NCI-H510A treated with DMSO at 0.1 percent for 48 hours (cell line): ENCODE results near the gene FABP2.
"Not testable (repeated sequence)": the region's sequence is repeated elsewhere in the genome, so short reads cannot be mapped to it uniquely, and the experiment has no call there.

Experiments
- DNase-seq: peaks from one replicate; lab custom pipeline; 2025; lab: John Stamatoyannopoulos, UW

The FABP2 gene

DNA sequence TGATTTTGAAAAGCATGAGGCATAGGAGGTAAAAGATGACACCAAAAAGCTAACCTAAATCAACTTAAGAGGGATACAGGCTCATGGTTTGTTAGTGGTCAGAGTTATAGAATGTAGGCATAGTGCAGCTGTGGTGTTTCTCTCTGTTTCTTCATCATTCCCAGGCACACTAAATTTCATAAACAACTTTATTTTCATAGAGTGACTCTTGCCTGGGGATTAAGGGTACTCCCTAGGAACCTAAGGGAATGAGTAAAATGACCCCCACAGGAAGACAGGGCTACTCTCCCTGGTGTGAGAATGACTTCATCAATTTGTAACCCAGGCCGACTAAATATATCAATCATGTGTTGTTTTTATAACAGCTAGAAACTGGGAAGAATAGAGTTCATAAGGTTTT, 11.1 kb downstream of the FABP2 start:
- DNase-seq: no peak

DNA sequence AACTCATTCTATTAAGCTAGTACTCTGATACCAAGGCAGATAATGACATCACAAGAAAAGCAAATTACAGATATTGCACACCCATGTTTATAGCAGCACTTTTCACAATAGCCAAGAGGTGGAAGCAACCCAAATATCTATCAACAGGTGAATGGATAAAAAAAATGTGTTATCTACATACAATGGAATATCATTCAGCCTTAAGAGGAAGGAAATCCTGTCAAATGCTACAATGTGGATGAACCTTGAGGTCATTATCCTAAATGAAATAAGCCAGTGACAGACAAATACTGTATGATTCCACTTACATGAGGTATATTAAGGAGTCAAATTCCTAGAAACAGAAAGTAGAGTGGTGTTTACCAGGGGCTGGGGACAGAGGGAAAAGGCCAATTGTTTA, 14.3 kb downstream of the FABP2 start:
- DNase-seq: no peak

DNA sequence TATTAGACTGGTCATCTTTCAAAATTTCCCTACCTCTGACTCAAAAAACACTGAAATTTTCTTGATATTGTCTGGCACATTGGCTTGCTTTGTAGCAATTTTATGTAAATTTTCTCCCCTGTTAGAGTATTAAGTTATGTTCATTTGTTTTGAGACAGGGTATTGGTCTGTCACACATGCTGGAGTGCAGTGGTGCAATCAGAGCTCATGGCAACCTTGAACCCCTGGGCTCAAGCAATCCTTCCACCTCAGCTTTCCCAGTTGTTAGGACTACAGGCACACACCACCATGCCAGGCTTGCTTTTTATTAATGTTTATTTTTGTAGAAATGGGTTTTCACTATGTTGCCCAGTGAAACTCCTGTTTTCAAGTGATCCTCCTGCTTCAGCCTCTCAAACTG, 17.5 kb downstream of the FABP2 start:
- DNase-seq: no peak

DNA sequence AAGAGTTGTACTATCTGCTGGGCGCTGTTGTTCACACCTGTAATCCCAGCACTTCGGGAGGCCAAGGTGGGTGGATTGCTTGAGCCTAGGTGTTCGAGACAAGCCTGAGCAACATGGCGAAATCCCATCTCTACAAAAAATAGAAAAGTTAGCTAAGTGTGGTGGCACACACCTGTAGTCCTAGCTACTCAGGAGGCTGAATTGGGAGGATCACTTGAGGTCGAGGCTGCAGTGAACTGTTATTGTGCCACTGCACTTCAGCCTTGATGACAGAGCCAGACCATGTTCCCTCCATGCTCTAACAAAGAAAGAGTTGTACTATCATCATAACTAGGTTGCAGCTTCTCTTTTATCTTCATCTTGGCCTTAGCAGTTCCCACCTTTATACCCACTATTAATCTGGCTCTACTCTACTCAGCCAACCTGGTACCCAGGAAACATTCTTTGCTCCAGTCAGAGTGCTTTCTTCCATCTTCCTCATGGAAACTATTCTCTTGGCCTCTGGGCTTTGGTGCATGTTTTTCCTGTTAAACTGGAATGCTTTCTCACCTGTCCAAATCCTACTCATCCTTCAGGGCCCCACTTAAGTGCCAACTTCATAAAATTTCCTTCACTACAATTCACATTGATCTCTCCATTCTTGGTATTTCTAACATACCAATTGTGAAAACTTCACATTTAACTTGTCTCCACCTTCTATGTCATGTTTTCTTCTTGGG, 18.2 kb downstream of the FABP2 start:
- no peak for DNase-seq

DNA sequence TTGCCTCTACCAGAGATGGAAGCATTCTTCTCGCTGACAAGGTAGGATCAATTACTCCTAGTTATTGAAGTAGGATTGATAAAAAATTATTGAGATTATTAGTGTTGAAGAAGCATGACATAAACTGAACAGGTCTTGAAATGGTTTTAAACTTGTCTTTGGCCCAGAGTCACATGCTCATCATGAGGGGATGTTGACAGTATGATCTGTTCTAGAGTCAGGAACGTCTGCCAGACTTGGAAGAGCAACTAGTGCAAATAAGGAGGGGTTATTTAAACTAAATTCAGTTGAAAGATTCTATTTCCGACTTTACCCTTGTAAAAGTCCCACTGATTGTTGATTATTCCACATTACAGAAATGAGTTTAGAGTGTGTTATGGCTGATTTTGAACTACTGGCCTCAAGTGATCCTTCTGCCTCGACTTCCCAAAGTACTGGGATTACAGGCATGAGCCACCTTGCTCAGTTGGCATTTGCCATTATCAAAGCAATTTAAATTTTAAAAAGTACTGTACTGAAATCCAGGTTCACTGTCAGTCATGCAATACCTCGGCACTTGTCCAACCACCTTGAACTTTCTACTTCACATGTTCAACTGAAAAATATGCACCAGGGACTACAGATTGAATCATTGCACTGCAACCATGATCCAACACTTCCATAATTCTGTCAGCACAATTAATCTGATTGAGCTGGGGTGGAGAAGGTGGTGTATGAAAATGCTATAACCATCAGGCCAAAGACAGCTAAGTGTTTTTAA, 19.7 kb downstream of the FABP2 start:
- no peak for DNase-seq

DNA sequence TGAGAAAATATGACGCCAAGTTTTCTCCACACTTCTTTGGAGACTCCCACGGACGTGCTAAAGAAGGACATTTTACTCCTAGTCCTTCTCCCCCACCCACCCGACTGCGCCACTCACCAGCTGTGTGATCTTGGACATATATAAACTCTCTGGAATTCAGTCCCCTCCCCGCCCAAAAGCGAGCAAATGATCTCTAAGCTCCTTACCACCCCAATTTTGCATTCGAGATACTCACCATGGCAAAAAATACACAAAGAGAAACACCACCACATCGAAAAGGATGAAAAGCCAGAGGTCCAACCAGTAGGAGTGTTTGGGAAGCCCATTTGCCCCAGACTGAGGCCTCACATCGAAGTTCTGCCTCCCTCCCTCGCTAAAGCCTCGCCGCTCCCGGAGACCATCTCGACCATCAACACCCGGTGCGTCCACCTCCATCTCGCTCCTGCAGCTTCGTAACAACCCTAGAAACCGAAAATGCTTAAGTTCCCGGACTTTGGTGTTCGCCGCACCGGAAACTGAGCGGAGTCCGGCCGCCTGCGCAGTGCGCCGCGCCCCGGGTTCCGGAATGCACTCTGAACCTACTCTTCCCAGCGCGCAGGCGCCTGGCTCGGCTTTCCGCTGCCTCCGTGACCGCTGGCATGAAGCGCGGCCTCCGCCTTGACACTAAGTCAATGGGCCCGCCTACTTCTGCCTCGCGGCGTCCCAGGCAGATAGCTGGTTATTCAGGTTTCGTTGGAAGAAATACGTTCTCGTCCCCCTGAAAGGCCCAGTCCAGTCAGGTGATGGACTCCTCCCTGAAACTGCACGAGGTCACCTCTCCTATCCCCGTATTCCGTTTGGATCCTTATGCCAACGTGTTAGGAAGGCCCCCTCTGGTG, 21.6 kb downstream of the FABP2 start:
- no peak for DNase-seq

DNA sequence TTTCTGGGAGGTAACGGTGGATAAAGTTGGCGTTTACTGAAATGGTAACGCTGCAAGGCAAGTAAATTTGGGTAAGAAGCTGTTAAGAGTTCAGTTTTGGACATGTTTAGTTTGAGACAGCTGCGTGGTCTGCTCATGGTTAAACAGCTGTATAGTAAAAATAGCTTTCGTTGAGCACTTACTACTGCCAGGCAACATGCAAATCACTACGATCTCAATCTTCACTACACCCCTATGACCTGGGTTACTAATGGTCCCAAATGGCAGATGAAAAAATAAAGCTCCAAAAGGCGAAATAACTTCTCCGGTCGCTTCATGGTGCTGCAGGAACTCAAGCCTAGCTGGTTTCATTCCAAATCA, 22.2 kb downstream of the FABP2 start:
- no peak for DNase-seq

DNA sequence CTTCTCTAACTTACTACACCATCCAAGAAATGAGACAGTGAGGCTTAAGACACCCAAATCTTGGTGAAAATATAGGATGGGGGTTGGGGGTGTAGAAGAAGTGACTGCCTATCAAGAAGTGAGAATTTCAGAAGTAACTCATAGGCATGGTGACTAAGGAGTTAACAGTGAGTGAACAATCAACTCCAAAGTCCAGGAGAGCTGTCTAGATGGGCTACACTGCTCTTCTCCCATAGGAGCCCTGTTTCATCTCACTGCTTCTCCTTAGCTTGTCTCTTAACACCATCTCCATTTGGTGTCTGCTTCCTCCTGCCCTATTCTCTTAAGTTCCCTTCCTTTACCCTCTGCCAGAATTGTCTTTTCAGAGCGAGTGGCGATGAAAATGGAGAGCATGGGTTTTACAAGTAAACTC, 22.7 kb downstream of the FABP2 start:
- DNase-seq: no peak

DNA sequence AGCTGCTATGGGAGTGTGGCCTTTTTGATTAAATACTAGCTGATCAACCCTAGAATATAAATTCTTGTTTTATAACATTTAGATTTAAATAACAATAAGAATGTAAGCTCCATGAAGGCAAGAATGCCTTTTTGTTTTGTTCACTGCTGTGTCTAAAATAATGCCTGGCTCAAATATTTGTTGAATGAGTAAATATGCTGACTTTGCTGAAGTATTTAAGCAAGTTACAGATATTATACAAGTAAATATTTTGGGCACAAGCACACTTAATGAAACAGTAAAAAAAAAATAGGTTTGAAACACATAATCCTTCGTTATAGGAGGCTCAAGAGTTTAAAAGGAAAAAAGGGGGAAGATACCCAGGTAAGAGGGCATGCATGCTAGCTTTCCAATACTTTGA, 24.1 kb downstream of the FABP2 start:
- no peak for DNase-seq

DNA sequence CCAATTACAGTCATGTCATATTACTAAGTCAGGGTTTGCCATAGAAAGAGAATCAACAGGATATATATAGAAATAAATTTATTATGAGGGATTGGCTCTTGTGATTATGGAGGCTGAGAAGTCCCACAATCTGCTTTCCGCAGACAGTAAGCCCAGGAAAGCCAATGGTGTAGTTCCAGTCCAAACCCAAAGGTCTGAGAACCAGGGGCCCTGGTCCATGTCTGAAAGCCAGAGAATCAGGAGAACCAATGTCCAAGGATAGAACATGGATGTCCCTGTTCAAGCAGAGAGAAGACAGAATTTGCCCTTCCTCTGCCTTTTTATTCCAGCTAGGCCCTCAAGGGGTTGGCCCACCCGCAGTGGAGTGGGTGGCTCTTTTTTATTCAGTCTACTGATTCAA, 25.6 kb downstream of the FABP2 start:
- no peak for DNase-seq

DNA sequence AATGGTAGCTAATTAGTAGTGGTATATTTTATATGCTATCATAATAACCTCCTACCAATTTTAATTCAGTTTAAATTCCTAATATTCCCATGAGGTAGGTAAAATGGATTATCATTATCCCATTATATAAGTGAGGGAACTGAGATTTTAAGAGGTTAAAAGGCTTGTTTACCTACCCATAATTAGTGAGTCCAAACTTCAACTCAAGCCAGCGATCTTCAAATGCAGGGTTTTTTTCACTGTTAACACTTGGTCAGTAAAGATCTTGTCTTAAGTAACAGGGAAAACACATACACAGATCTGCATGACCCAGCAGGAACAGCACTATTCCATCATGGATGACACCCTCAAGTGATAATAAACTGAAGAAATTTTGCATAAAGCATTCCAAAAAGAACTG, 31.3 kb downstream of the FABP2 start:
- no peak for DNase-seq

DNA sequence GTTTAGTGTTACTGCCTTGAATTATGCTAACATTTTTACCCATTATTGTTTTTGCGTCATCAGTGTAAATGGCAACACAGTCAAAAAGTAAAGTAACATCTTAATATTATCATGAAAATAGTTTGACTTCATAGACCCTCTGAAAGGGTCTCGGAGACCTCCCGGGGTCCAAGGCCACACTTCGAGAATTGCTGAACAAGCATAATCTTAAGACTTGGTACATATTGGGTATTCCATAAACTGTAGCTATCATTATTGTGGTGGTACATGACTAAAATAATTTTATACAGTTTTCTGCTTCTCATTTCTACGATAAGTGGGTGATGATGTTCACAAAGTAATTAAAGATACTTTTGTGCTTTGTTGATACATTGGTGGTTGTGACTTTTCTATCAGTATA, 32.6 kb downstream of the FABP2 start:
- no peak for DNase-seq

DNA sequence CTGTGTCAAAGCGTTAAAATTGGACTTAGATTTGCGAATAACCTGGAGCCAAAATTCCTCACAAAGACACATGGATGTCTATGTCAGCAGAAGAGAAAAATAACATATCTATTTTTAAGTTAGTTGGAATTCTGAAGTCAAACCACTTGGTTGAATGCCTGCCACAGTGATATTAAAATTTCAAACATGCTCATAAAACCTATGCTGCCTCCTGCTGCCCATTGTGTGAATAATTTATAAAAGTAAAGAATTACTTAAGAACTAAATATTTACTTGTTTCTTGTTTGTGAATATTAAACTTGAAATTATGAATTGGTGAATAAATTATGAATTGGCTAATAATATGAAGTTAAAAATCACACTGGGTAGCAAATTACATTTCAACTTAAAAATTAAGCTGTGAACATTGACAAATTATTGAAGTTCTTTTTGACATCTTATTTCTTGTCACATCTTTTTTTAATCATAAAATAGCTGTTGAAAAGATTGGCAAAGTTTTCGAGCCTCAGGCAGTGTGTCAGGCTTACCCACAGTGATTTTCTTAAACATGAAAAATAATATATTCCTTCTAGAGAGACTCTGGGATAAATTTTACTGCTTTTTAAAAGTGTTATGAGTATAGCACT, 35.4 kb downstream of the FABP2 start:
- DNase-seq: no peak

DNA sequence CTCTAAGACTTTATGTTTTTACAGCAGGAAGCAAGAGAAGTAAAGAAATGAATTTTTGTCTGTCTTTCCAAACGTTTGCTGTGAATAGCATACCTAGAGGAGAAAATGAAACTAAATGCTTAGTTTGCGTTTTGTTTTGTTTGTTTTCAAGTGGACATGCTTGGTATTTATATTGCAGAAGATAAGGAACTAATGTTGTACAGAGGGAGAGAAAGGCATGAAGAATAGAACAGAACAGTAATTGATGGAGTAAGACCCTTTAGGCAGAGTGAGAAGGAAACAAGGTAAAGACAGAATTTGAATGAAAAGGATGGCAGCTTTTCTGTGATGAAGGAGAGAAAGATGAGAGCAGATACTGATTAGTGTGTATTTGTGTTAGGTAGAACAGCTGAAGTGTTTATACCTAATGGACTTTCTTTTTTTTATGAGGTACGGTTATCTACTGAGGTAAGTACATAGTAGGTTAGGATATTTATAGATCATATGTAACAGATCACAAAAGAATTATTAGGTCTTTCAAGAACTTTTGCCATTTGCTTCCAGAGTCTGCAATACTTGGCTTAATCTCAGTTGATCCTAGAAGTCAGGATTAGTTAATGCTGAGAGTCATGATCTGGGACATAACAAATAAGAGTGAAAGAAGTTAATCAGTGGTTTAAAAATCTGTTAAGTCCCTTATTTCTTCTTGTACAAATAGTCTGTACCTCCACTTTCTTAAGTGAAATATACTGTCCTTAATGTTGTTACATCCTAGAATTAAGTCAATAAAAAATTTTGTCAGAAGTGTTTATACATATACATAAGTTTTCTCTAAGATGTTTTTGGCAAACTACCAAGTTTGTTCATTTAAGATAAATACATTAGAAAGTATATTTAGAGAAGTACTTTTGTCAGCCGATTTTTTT, 36.8 kb downstream of the FABP2 start:
- DNase-seq: no peak

DNA sequence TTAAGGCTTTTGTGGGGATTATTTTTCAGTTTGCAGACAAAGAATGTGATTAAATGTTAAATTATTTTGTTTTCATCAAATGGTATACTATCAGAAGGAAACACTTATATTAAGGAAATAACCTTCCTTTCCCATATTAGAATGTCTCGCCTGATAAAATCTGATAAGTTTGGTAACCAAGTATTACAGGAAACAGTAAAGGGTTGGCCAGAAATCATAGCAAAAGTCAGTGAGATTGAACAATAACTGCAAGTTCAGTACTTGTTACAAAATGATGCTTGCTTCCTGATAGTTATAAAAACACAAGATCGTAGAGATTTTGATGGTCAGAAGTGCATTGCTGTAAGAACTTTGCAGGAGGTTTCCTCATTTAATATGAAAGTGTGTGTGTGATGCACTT, 40.5 kb downstream of the FABP2 start:
- DNase-seq: no peak

DNA sequence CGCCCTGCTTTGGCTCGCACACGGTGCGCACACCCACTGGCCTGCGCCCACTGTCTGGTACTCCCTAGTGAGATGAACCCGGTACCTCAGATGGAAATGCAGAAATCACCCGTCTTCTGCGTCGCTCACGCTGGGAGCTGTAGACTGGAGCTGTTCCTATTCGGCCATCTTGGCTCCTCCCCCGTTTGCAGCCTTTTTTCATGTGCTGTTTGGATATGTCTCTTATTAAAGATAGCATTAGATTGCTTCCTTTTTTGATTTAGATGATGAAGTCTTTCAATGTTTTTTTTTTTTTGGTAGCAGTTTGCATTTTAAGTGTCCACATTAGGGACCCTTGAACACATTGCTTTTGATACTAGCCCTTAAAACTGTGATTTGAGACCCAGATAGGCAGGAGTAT, 42.0 kb downstream of the FABP2 start:
- DNase-seq: not testable (repeated sequence)

DNA sequence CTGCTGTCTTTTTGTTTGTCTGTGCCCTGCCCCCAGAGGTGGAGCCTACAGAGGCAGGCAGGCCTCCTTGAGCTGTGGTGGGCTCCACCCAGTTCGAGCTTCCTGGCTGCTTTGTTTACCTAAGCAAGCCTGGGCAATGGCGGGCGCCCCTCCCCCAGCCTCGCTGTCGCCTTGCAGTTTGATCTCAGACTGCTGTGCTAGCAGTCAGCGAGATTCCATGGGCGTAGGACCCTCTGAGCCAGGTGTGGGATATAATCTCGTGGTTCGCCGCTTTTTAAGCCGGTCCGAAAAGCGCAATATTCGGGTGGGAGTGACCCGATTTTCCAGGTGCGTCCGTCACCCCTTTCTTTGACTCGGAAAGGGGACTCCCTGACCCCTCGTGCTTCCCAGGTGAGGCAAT, 42.4 kb downstream of the FABP2 start:
- DNase-seq: not testable (repeated sequence)

DNA sequence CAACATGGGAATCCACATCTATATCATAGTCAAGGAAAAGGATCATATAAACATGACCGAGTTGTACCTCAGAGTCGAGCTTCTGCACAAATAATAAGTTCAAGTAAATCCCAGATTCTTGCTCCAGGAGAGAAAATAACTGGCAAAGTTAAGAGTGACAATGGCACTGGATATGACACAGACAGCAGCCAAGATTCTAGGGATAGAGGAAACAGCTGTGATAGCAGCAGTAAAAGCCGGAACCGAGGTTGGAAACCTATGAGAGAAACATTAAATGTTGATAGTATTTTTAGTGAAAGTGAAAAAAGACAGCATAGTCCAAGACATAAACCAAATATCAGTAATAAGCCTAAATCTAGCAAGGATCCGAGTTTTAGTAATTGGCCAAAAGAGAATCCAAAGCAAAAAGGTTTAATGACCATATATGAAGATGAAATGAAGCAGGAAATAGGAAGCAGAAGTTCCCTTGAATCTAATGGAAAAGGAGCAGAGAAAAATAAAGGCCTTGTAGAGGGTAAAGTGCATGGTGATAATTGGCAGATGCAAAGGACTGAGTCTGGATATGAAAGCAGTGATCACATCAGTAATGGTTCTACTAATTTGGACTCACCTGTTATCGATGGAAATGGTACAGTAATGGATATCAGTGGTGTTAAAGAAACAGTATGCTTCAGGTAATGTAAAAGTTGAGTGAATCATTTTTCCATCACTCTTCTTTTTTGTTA, 50.4 kb downstream of the FABP2 start:
- no peak for DNase-seq

DNA sequence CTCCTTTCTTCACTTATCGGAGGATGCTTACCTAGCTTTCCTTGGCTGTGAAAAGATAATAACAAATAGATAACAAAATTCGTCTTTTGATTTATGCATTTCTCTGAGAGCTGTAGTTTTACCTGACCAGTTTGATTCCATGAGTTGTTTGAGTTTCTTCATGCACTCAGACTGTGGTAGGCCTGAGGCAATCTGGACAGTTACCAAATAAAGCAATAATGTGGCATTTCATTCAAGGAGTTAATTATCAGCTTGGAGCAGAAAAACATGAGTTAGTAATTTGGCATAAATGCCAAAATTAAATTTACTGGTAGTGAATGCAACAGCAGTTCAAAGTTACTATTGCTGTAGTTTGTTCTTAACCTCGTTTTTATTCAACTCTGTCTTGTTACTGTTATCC, 53.5 kb downstream of the FABP2 start:
- DNase-seq: no peak
